ENCODE measurements around the gene DIP2A. TPM values are rescaled to one million over a fixed set of nuclear protein-coding genes. Genes with fewer than 3 reads are reported as not detected.

Gene DIP2A
- polyA plus RNA-seq, 12 donors = 18.4 to 42.8 (median 24.6) TPM; not detected in 1

Other genes starting within 250 kb of the DIP2A start
- 10 to 100 TPM in 11 of 12 donors, not detected in 1; 27.1 to 52.3 (median 33.1) TPM for gene LSS, start 230.1 kb upstream of the DIP2A start, polyA plus RNA-seq (ENCODE audit: insufficient read length in 12 of 12)
- 10 to 100 TPM in 11 of 12 donors, not detected in 1; 51.5 to 81.8 (median 55.6) TPM for gene MCM3AP, start 173.3 kb upstream of the DIP2A start, polyA plus RNA-seq (ENCODE audit: insufficient read length in 12 of 12)
- gene YBEY, start 172.5 kb upstream of the DIP2A start, polyA plus RNA-seq (ENCODE audit: insufficient read length in 12 of 12) = 10 to 100 TPM in 10 of 12 donors, not detected in 2; 10.0 to 27.1 (median 19.1) TPM
- gene C21orf58, start 135.0 kb upstream of the DIP2A start, polyA plus RNA-seq (ENCODE audit: insufficient read length in 12 of 12) = 10 to 100 TPM in 2 of 12 donors, 1 to 10 TPM in 9, not detected in 1; 4.2 to 14.4 (median 6.5) TPM
- 10 to 100 TPM in 11 of 12 donors, not detected in 1; 39.5 to 88.8 (median 59.5) TPM for gene PCNT, start 134.7 kb upstream of the DIP2A start, polyA plus RNA-seq (ENCODE audit: insufficient read length in 12 of 12)
- gene S100B, start 146.2 kb downstream of the DIP2A start, polyA plus RNA-seq (ENCODE audit: insufficient read length in 12 of 12) = 10 to 100 TPM in 7 of 12 donors, 1 to 10 TPM in 3, not detected in 2; 8.5 to 48.0 (median 14.2) TPM
- gene PRMT2, start 176.8 kb downstream of the DIP2A start, polyA plus RNA-seq (ENCODE audit: insufficient read length in 12 of 12) = 100 to 1,000 TPM in 10 of 12 donors, 10 to 100 TPM in 1, not detected in 1; 71.7 to 128 (median 114) TPM

All from muscle of arm (tissue), 12 donors.